Measurements from ENCODE around the gene GDF9.

GRCh38 chr5:132849347-132849746 lies 16.9 kb downstream of the GDF9 start:
- TF ChIP-seq, protein P1, sequence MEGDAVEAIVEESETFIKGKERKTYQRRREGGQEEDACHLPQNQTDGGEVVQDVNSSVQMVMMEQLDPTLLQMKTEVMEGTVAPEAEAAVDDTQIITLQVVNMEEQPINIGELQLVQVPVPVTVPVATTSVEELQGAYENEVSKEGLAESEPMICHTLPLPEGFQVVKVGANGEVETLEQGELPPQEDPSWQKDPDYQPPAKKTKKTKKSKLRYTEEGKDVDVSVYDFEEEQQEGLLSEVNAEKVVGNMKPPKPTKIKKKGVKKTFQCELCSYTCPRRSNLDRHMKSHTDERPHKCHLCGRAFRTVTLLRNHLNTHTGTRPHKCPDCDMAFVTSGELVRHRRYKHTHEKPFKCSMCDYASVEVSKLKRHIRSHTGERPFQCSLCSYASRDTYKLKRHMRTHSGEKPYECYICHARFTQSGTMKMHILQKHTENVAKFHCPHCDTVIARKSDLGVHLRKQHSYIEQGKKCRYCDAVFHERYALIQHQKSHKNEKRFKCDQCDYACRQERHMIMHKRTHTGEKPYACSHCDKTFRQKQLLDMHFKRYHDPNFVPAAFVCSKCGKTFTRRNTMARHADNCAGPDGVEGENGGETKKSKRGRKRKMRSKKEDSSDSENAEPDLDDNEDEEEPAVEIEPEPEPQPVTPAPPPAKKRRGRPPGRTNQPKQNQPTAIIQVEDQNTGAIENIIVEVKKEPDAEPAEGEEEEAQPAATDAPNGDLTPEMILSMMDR (IDR thresholded peaks at IDR 0.05): no peak
- TF ChIP-seq POLR2A (IDR thresholded peaks at IDR 0.05): no peak
- no peak for TF ChIP-seq EP300 (IDR thresholded peaks at IDR 0.05)
